ENCODE data around the gene GRIA4. TPM values are rescaled to one million over a fixed set of nuclear protein-coding genes. Genes with fewer than 3 reads are reported as not detected.
"Not testable (repeated sequence)": the region's sequence is repeated elsewhere in the genome, so short reads cannot be mapped to it uniquely, and the experiment has no call there.

The GRIA4 gene
- total RNA-seq, 4 donors from 2014 or later = 37.2 TPM; not detected in 3

DNA sequence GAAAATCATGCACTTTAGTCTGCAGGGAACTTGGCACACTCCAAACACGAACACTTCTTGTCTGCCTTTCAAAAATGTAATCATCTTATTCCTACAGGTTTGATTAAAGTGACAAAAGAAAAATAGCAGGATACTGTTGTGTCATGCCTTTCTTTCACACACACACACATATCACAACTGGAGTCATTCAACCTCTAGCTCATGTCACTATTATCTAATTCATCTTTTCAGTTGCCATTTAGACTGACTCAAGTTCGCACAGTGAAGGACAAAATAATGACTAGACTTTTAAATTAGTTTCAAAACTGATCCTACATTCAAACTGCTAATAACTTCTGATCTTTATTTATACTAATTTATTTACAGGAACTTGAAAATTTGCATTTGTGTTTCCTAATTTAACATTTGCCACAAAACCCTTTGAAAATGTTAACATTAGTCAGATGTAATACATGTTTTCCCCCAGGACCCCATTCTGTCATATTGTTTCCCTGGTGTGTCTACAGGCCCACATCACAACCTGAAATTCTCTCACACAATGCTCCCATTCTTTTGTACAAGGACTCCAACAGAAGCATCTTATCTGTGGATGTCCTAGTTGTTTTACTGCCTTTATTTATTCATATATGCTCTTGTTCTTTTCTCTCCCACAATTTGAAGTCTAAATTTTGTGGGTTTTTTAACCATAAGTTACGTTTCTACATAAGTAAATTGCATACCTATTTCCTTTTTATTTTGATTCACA is 171.1 kb downstream of the GRIA4 start:
- no peaks in the 10 kb centered on the region for H3K27me3 ChIP-seq
- H3K36me3 ChIP-seq = no peaks in the 10 kb centered on the region
- TF ChIP-seq, protein P1, sequence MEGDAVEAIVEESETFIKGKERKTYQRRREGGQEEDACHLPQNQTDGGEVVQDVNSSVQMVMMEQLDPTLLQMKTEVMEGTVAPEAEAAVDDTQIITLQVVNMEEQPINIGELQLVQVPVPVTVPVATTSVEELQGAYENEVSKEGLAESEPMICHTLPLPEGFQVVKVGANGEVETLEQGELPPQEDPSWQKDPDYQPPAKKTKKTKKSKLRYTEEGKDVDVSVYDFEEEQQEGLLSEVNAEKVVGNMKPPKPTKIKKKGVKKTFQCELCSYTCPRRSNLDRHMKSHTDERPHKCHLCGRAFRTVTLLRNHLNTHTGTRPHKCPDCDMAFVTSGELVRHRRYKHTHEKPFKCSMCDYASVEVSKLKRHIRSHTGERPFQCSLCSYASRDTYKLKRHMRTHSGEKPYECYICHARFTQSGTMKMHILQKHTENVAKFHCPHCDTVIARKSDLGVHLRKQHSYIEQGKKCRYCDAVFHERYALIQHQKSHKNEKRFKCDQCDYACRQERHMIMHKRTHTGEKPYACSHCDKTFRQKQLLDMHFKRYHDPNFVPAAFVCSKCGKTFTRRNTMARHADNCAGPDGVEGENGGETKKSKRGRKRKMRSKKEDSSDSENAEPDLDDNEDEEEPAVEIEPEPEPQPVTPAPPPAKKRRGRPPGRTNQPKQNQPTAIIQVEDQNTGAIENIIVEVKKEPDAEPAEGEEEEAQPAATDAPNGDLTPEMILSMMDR (IDR thresholded peaks at IDR 0.05) = no peak
- no peak for TF ChIP-seq POLR2A (IDR thresholded peaks at IDR 0.05)
- H3K4me3 ChIP-seq = no peak overlapping the region
- H3K9me3 ChIP-seq = no peaks in the 10 kb centered on the region
- intact Hi-C loops (cut with DNase I; ENCODE audit: low total_unique reads) = no loop called here
- no peak for DNase-seq
- H3K27ac ChIP-seq = no peak overlapping the region
- no peaks in the 10 kb centered on the region for H3K4me1 ChIP-seq

DNA sequence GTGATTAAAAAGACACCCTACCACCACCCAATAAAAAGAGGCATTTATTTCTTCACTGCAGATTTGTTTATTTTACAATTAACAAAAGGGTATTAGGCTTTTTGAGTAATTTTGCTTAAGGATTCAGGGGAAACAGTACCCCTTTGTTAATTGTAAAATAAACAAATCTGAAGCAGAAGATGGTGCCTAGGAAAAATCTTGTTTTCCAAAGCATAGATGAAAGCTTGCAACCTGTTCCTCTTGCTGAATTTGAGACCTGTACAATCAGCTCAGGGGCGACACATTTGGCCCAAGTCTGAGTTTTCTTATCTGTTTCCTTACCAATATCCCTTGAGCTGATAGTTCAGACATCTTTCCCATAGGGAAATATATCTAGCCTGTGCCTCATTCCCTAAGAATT is 171.9 kb downstream of the GRIA4 start:
- Histone ChIP-seq H3K36me3 (no peaks in the 10 kb centered on the region), H3K27me3 (no peaks in the 10 kb centered on the region), H3K27ac (no peak overlapping the region), H3K4me1 (no peaks in the 10 kb centered on the region), H3K9me3 (no peaks in the 10 kb centered on the region), H3K4me3 (no peak overlapping the region)
- intact Hi-C loops (cut with DNase I; ENCODE audit: low total_unique reads) = no loop called here
- no peak for DNase-seq
- TF ChIP-seq, protein P1 (IDR thresholded peaks at IDR 0.05) = no peak
- TF ChIP-seq POLR2A (IDR thresholded peaks at IDR 0.05) = no peak

DNA sequence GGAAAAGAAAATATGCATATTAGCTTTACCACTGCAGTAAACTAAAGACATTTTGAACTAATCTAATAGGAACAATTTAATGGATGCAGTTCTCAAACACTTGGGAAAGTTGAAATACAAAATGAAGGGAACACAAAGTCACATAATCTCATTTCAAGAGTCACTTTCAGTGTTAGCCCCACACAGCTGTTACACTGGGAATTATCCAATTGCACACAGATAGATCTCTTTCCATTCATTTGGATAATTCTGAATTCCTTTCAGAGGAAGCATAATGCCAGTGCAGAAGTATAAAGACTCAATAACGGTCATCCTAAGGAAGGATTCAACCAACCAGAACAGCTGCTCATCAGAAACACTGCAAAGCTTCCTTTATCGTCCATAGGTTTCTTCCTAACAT is 173.3 kb downstream of the GRIA4 start:
- Histone ChIP-seq H3K27me3 (no peaks in the 10 kb centered on the region), H3K36me3 (no peaks in the 10 kb centered on the region), H3K4me3 (no peak overlapping the region), H3K27ac (no peak overlapping the region), H3K9me3 (no peaks in the 10 kb centered on the region), H3K4me1 (no peaks in the 10 kb centered on the region)
- intact Hi-C loops (cut with DNase I; ENCODE audit: low total_unique reads) = no loop called here
- no peak for DNase-seq
- TF ChIP-seq, protein P1 (IDR thresholded peaks at IDR 0.05) = no peak
- TF ChIP-seq POLR2A (IDR thresholded peaks at IDR 0.05) = no peak

DNA sequence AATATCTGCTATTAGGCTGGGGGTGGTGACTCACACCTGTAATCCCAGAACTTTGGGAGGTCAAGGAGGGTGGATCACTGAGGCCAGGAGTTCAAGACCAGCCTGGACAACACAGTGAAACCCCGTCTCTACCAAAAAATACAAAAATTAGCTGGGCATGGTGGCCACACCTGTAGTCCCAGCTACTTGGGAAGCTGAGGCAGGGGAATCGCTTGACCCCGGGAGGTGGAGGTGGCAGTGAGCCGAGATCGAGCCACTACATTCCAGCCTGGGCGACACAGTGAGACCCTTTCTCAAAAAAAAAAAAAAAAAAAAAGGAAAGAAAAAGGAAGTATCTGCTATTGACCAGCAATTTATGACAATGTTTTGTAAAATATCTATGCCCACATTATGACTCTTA is 176.0 kb downstream of the GRIA4 start:
- H3K4me3 ChIP-seq; H3K9me3 ChIP-seq; H3K27ac ChIP-seq; H3K27me3 ChIP-seq; DNase-seq; intact Hi-C loops (cut with DNase I; ENCODE audit: low total_unique reads); H3K4me1 ChIP-seq; H3K36me3 ChIP-seq: not testable (repeated sequence)

DNA sequence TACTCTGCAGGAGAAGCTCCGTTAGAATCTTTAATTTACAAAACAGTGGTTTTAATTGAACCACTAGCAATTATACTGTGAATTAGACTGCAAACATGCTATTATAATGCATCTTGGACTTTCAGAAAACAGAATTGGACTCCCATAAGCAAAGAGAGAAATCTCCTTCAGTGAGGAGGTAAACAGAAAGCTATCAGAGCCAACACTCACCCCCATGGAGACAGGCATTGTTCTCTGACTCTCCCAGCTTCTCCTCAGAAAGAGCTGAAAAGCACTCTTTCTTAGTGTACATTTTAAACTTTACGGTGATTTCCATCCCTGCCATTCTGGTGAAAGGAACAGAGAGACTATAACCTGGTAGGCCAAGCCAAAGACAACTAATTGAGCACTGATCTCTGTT is 176.9 kb downstream of the GRIA4 start:
- TF ChIP-seq POLR2A (IDR thresholded peaks at IDR 0.05) = no peak
- intact Hi-C loops (cut with DNase I; ENCODE audit: low total_unique reads) = no loop called here
- Histone ChIP-seq H3K9me3 (no peaks in the 10 kb centered on the region), H3K27me3 (no peaks in the 10 kb centered on the region), H3K36me3 (no peaks in the 10 kb centered on the region), H3K4me3 (no peak overlapping the region), H3K4me1 (no peaks in the 10 kb centered on the region), H3K27ac (no peak overlapping the region)
- no peak for DNase-seq

DNA sequence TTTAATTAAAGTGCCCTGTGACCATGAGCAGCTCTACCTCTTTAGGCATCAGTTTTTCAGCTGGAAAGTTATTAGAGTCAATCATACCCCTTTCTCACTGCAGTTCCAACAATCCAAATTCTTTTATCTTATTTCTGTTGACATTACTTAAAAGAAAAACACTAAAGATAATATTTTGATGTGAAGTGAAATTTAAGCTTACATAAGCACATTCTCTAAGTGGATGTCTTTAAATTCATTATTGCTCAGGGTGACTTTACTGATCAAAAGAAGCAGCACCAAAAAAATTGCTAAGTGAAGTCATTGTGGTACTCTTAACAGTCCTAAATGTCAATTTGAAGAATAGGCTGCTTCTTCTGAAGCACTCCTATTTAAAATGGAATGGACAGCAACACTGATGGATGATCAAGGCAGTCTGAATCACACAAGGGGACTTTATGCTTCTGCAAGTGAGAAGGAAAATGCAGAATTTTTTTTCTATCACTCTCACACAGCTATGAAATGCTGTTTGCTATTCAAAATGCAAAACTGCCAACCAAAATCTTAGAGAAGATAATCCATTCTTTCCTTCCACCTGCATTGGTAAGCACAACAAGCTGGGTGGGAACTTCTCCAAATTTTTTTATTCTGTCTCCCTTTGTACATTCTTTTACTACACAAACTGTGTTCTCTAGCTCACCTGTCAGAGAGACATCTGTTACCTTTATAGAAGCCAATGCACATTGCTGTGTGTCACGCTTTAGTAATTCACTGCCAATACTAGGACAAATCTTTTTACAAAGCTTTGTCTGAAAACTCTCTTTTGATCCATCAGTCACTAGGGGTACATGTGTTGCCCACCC is 179.9 kb downstream of the GRIA4 start:
- intact Hi-C loops (cut with DNase I; ENCODE audit: low total_unique reads) = no loop called here
- no peak for TF ChIP-seq POLR2A (IDR thresholded peaks at IDR 0.05)
- TF ChIP-seq, protein P1 (IDR thresholded peaks at IDR 0.05) = no peak
- H3K9me3 ChIP-seq = no peaks in the 10 kb centered on the region
- H3K4me3 ChIP-seq = no peak overlapping the region
- H3K36me3 ChIP-seq = no peaks in the 10 kb centered on the region
- no peak overlapping the region for H3K27ac ChIP-seq
- no peaks in the 10 kb centered on the region for H3K27me3 ChIP-seq
- no peak for DNase-seq
- H3K4me1 ChIP-seq = no peaks in the 10 kb centered on the region

Measured in uterus (tissue), 4 donors.